NCI-H2029 treated with DMSO at 0.1 percent for 48 hours (cell line): Measurements from ENCODE around the gene ZNF45.
"Not testable (repeated sequence)": the region's sequence is repeated elsewhere in the genome, so short reads cannot be mapped to it uniquely, and the experiment has no call there.

ENCODE experiments used
- DNase-seq: peaks from one replicate; lab custom pipeline; 2025; lab: John Stamatoyannopoulos, UW

ZNF45 gene

GRCh38 chr19:43934985-43935708 lies at the start of gene ZNF45:
Gene ZNF45 (minus strand): TSS chr19:43935282. CDS start chr19:43922185, 13,097 bp downstream.
- peak; percentile 65 for DNase-seq

- DNase-seq = no peak
Measured at GRCh38 chr19:43984687-43985000, 49.6 kb upstream of the ZNF45 start.

DNA sequence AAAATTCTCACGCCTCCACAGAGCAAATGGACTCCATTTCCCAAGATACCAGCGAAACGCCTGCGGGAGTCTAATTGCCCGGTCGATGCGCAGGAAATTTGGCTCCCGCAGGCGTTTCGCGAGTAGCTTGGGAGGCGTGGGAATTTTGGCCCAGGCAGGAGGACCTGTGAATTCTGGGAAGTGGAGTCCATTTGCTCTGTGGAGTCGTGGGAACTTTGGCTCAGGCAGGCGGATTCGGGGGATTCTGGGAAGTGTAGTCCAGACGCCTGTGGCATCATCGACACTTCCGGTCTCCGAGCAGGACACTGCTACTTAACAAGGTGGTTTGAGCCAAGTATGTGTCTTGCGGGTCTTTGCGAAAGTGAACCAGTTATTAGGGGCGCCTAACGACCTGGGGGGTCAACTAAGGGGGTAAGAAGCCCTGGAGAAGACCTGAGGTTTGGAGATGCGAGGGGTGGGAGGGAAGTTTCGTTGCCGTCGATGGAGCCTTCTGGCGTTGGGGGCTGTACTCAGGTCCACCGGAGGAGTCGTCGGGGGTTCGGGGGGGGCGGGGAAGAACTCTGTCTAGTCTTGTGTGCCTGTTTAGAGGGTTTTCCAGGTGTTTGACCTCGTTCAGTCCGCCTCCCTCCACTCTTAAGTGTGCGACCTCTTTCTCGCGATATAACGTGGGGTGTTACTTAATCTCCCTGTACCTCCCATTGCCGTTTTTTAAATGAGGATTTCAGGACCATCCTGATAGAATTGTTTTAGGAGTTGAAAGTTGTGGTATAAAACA lies 49.0 kb upstream of the ZNF45 start, which contains the start of gene ZNF155:
ZNF155 (plus strand) TSS at position 277 of the 775 bp plus-strand sequence. CDS start 4,356 bp downstream, outside the sequence.
- DNase-seq = peak; percentile 89

GRCh38 chr19:43983544-43983911 lies 48.4 kb upstream of the ZNF45 start:
- DNase-seq = no peak

GRCh38 chr19:43976732-43977131 lies 41.6 kb upstream of the ZNF45 start:
- no peak for DNase-seq

DNA sequence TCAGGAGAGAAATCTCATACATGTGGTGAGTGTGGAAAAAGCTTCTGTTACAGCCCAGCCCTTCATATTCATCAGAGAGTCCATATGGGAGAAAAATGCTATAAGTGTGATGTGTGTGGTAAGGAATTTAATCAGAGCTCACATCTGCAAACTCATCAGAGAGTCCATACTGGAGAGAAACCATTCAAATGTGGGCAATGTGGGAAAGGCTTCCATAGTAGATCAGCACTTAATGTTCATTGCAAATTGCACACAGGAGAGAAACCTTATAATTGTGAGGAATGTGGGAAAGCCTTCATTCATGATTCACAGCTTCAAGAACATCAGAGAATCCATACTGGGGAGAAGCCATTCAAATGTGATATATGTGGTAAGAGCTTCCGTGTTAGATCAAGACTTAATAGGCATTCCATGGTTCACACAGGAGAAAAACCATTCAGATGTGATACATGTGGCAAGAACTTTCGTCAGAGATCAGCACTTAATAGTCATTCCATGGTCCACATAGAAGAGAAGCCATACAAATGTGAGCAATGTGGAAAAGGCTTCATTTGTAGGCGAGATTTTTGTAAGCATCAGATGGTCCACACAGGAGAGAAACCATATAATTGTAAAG lies 31.1 kb upstream of the ZNF45 start:
- no peak for DNase-seq

GRCh38 chr19:43960411-43960810 lies 25.3 kb upstream of the ZNF45 start:
- DNase-seq = no peak

DNA sequence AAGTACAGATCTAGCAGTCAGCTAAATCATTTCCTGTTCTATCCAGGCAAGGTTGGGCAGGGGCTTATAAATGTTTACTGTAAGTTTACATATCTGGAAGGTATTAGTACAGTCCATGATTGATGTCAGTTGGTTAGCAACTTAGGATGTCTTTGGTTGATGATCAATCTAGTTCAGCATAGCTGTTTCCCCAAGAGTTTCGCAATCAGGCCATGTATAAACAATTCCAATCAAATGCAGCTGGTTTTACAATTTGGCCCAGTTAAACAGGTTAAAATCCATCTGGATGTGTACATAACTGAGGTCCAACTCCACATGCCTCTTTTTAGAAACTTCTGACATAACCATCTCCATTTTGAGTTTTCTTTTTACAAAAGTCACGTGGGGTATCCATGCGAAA lies 22.8 kb upstream of the ZNF45 start:
- DNase-seq = no peak

- no peak for DNase-seq
Measured at GRCh38 chr19:43956827-43957226, 21.7 kb upstream of the ZNF45 start.

DNA sequence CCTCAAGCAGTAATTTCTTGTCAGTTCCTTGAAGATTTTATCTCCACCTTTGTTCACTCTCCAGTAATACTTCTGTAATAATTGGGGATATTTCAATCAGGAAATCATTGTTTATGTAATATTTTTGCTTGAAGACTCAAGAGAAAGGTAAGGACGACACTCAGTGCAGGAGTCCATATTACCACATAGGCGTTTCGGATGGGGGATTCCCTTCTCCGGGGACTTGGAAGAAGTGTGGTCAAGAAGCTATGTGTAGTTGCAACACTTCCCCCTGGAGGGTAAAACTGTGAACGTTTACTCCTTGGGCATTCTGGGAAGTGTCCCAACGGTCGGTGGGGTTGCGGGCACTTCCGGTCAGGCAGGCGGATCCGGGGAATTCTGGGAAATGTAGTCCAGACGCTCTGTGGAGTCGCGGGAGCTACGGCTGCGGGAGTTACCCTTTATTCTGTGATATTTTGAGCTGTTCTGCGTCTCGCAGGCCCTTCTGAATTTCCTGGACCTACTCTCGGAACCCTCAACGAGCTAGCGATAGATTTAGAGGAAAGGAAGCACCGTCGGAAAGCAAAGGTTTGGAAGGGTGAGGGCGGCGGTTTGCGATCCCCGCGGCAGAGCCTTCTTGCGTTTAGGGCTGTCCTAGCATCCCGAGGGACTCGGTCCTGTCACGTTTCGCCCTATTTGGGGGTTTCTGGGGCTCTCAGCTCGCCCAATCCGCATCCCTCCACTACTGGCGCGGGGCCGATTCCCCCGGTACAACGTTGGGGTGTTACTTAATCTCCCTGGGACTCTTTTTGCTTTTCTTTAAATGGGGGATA lies 16.0 kb upstream of the ZNF45 start, which contains the start of gene ZNF221:
ZNF221 (plus strand) TSS at position 395 of the 812 bp plus-strand sequence. CDS start 11,499 bp downstream, outside the sequence.
- peak; percentile 86 for DNase-seq

DNA sequence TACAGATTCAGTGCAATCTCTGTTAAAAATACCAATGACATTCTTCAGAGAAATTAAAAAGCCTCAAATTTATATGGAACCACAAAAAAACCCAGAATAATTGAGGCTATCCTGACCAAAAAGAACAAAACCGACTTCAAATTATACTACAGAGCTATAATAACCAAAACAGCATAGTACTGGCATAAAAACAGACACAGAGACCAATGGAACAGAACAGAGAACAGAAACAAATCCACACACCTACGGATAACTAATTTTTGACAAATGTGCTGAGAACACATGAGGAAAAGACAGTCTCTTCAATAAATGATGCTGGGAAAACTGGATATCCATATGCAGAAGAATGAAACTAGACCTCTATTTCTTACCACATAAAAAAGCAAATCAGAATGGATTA lies 14.7 kb upstream of the ZNF45 start:
- not testable (repeated sequence) for DNase-seq

GRCh38 chr19:43947412-43947811 lies 12.3 kb upstream of the ZNF45 start:
- not testable (repeated sequence) for DNase-seq

GRCh38 chr19:43941209-43941608 lies 6.1 kb upstream of the ZNF45 start:
- DNase-seq = no peak

DNA sequence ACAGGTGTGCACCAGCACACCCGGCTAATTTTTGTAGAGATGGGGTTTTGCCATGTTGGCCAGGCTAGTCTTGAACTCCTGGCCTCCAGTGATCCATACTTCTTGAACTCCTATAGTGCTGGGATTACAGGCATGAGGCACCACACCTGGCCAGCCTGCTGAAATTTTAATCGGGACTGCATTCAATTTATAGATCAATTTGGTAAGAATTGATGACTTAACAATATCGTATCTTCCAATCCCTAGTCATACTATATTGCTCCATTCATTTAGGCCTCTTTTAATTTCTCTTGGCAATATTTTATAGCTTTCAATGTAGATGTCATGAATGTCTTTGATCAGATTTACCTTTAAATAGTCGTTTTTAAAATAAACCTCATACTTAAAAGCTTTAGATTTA lies 5.6 kb upstream of the ZNF45 start:
- DNase-seq = no peak

- no peak for DNase-seq
Measured at GRCh38 chr19:43939557-43940260, 4.6 kb upstream of the ZNF45 start.

DNA sequence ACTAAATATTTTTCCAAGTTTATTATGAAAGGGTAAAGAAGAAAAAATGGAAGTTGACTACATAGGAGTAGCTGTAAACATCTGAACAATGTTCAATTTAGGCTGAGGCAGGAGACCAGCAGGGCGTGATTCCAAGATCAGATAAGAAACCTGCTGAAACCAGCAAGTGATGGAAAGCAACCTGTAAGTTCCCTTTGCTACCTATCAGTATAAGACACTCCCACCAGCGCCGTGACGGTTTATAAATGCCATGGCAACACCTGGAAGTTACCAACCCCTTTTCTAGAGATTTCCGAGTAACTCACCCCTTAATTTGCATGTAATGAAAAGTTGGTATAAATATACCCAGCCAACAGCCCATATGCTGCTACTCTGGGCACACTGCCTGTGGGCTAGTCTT lies 1.1 kb upstream of the ZNF45 start:
- DNase-seq = no peak

DNA sequence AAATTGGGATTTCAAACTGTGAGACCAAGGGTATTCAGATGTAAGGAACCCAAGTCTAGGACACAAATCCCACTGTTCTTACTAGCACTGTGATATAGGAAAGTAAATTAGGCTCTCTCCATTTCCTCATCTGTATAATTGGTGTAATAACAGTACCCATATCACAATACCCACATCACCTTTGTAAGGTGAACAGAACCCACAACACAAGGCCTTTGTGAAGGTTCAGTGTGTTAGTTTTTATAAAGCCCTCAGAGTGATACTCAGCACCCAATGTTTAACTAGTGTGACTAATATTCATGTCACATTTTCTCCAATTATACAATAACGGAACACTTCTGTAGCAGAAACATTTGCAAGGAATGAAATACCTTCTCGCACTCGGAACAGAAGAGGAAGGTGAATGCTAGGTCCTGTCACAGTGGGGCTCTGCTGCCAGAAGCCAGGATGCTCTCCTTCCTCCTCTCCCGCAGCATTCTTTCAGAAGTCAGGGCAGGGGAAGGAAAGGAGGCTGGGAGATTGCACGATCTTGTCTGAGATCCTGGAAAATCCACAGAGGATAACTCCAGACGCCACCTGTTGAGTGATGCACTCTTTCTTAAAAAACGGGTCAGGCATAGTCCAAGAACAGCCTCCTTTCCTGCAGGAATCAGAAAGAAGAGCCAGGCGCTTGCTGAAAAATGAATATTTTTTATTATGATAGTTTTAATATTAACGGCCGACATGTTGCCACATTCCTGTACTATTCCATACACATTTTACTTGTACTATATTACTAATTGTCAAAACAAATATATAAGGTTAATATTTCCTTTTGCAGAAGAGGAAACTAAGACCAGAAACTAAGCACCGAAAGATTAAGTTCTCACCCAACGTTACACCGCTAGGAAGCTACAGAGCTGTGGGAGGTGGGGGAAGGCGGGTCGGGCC lies 762 bp downstream of the ZNF45 start:
- no peak for DNase-seq

GRCh38 chr19:43928820-43929219 lies 6.3 kb downstream of the ZNF45 start:
- no peak for DNase-seq

- no peak for DNase-seq
Measured at GRCh38 chr19:43923875-43924274, 11.2 kb downstream of the ZNF45 start.

- no peak for DNase-seq
Measured at GRCh38 chr19:43914051-43914450, 21.0 kb downstream of the ZNF45 start.
